HCT116 (cell line): ENCODE measurements around the gene NLGN2. TPM values are rescaled to one million over a fixed set of nuclear protein-coding genes. Genes with fewer than 3 reads are reported as not detected.

Source experiments
- ATAC-seq: fragments of 200-7000 bp; cut with Tn5 transposase; 2 replicates; pipeline ENCODE4 v1.9.1; 2020; ENCODE audit warnings: mild to moderate bottlenecking, moderate library complexity
- BruUV-seq: library from RNA; stranded (reverse); fragments of 400-500 nt; replicated peaks from 2 replicates; lab custom pipeline; 2021; lab: Mats Ljungman, UMichigan
- CTCF ChIA-PET: fragments of 300-600 bp; sonication (Branson Sonifier 250); formaldehyde crosslinking; loops from one replicate; lab custom pipeline; 2021; ENCODE audit warnings: antibody characterized with exemption; lab: Charles Lee
- POLR2A ChIA-PET: fragments of 300-600, 350-600 bp; sonication (Branson Sonifier 250); formaldehyde crosslinking; loops from one replicate; lab custom pipeline; 2021; ENCODE audit warnings: antibody characterized with exemption; lab: Charles Lee
- RAD21 ChIA-PET, 2 experiments: fragments of 300-600 bp; sonication (Branson Sonifier 250); formaldehyde crosslinking; loops; one replicate each; lab custom pipeline; 2023; ENCODE audit warnings: low total read pairs in 2 of 2; ENCODE audit not compliant: uncharacterized antibody in 2 of 2, unreplicated experiment in 2 of 2, low non-redundant PET in 1 of 2; lab: Charles Lee
- DNase-seq: peaks from one replicate; pipeline ENCODE4 v3.0.0-alpha.2; 2010; ENCODE audit warnings: low read depth, low spot score
- H2AFZ ChIP-seq: fragments of 200-600 bp; shearing (Covaris generic), sonication (generic); 2 replicates; pipeline ENCODE4 v1.6.1; 2017; ENCODE audit warnings: low read depth, mixed run types, mixed read lengths, antibody characterized with exemption, low read length; ENCODE audit not compliant: poor library complexity, severe bottlenecking
- H3K27ac ChIP-seq: 2 replicates; pipeline ENCODE4 v1.5.1; 2012; ENCODE audit warnings: low read depth, low read length
- H3K27me3 ChIP-seq: fragments of 200-600 bp; sonication (generic); 2 replicates; pipeline ENCODE4 v1.6.1; 2016; ENCODE audit warnings: mixed run types, low read length, mixed read lengths; ENCODE audit not compliant: insufficient read depth
- H3K36me3 ChIP-seq, 2 experiments: fragments of 200-500 bp in 1 of 2; fragments of 200-600 bp in 1 of 2; sonication (Bioruptor generic) in 1 of 2; sonication (generic) in 1 of 2; 2 replicates each; pipeline versions ENCODE4 v1.5.1 to v1.6.1; 2014 to 2016; ENCODE audit warnings: low read length in 2 of 2, inconsistent platforms in 1 of 2, mixed read lengths in 1 of 2, mixed run types in 1 of 2; ENCODE audit not compliant: insufficient read depth in 2 of 2, control insufficient read depth in 1 of 2
- H3K4me1 ChIP-seq, 2 experiments: fragments of 200-600 bp in 1 of 2; sonication (generic) in 1 of 2; 2 replicates each; pipeline versions ENCODE4 v1.5.1 to v1.6.1; 2012 to 2017; ENCODE audit warnings: low read length in 2 of 2, inconsistent platforms in 1 of 2, mild to moderate bottlenecking in 1 of 2, mixed read lengths in 1 of 2, mixed run types in 1 of 2, moderate library complexity in 1 of 2; ENCODE audit not compliant: insufficient read depth in 2 of 2, control insufficient read depth in 1 of 2
- H3K4me2 ChIP-seq: fragments of 200-600 bp; sonication (generic); 2 replicates; pipeline ENCODE4 v1.6.1; 2017; ENCODE audit warnings: mixed run types, low read length, mixed read lengths
- H3K4me3 ChIP-seq, 2 experiments: fragments of 200-600 bp in 1 of 2; sonication (generic) in 1 of 2; replicated peaks in 1 of 2; 2 replicates each; pipeline ENCODE4 v1.5.1; 2011 to 2016; ENCODE audit warnings: low read length in 2 of 2, control low read depth in 1 of 2, low read depth in 1 of 2, mild to moderate bottlenecking in 1 of 2, mixed read lengths in 1 of 2, mixed run types in 1 of 2
- H3K79me2 ChIP-seq: fragments of 200-600 bp; sonication (generic); 2 replicates; pipeline ENCODE4 v1.6.1; 2017; ENCODE audit warnings: mild to moderate bottlenecking, mixed run types, low read length, moderate library complexity, mixed read lengths; ENCODE audit not compliant: insufficient read depth
- H3K9ac ChIP-seq: fragments of 200-600 bp; sonication (generic); 2 replicates; pipeline ENCODE4 v1.6.1; 2016; ENCODE audit warnings: low read length, mixed read lengths
- H3K9me2 ChIP-seq: fragments of 200-600 bp; sonication (generic), shearing (Covaris generic); 2 replicates; pipeline ENCODE4 v1.6.1; 2017; ENCODE audit warnings: mixed run types, mild to moderate bottlenecking, moderate library complexity; ENCODE audit not compliant: insufficient read depth
- H3K9me3 ChIP-seq, 2 experiments: fragments of 200-500 bp in 1 of 2; fragments of 200-600 bp in 1 of 2; sonication (Bioruptor generic) in 1 of 2; sonication (generic) in 1 of 2; 2 replicates each; pipeline ENCODE4 v1.6.1; 2014 to 2017; ENCODE audit warnings: low read length in 2 of 2, mixed read lengths in 2 of 2, inconsistent platforms in 1 of 2, low read depth in 1 of 2, mild to moderate bottlenecking in 1 of 2, mixed run types in 1 of 2, moderate library complexity in 1 of 2; ENCODE audit not compliant: control insufficient read depth in 1 of 2, insufficient read depth in 1 of 2
- H4K20me1 ChIP-seq: fragments of 200-600 bp; sonication (generic), shearing (Covaris generic); 2 replicates; pipeline ENCODE4 v1.6.1; 2017; ENCODE audit warnings: mixed run types, mild to moderate bottlenecking, moderate library complexity; ENCODE audit not compliant: insufficient read depth
- CEBPB ChIP-seq: IDR thresholded peaks from 2 replicates; pipeline ENCODE4 v1.6.1; 2012; ENCODE audit warnings: low read depth
- EGR1 ChIP-seq: IDR thresholded peaks from 2 replicates; pipeline ENCODE4 v1.6.1; 2012; ENCODE audit warnings: low read depth
- ELF1 ChIP-seq: IDR thresholded peaks from 2 replicates; pipeline ENCODE4 v1.6.1; 2012; ENCODE audit warnings: low read depth, borderline replicate concordance
- EZH2phosphoT487 ChIP-seq: fragments of 200-600 bp; IDR thresholded peaks from 2 replicates; pipeline ENCODE4 v1.6.1; 2018; ENCODE audit warnings: antibody characterized with exemption, borderline replicate concordance
- FOSL1 ChIP-seq: IDR thresholded peaks from 2 replicates; pipeline ENCODE4 v1.6.1; 2012; ENCODE audit warnings: low read depth
- JUND ChIP-seq: IDR thresholded peaks from 2 replicates; pipeline ENCODE4 v1.6.1; 2012
- POLR2A ChIP-seq: IDR thresholded peaks from 2 replicates; pipeline ENCODE4 v1.7.0; 2011; ENCODE audit warnings: borderline replicate concordance; ENCODE audit not compliant: insufficient read depth, insufficient read length; ENCODE audit errors: extremely low read depth
- POLR2AphosphoS5 ChIP-seq: IDR thresholded peaks from 2 replicates; pipeline ENCODE4 v1.6.1; 2011; ENCODE audit warnings: mild to moderate bottlenecking, low read depth, low read length, moderate library complexity
- RAD21 ChIP-seq: IDR thresholded peaks from 2 replicates; pipeline ENCODE4 v1.6.1; 2012; ENCODE audit warnings: low read depth, mild to moderate bottlenecking
- SP1 ChIP-seq: IDR thresholded peaks from 2 replicates; pipeline ENCODE4 v1.6.1; 2012; ENCODE audit warnings: low read depth
- SRF ChIP-seq: IDR thresholded peaks from 2 replicates; pipeline ENCODE4 v1.6.1; 2012; ENCODE audit warnings: low read depth
- TCF7L2 ChIP-seq: IDR thresholded peaks from 2 replicates; pipeline ENCODE4 v1.7.0; 2011; ENCODE audit warnings: borderline replicate concordance, inconsistent platforms; ENCODE audit not compliant: insufficient read depth, insufficient read length; ENCODE audit errors: extremely low read depth
- YY1 ChIP-seq: IDR thresholded peaks from 2 replicates; pipeline ENCODE4 v1.6.1; 2011; ENCODE audit warnings: low read length, low read depth, moderate library complexity, mild to moderate bottlenecking; ENCODE audit not compliant: insufficient replicate concordance; ENCODE audit errors: extremely low read depth
- ZFX ChIP-seq: fragments of 450-650 bp; IDR thresholded peaks from 2 replicates; pipeline ENCODE4 v1.6.1; 2017
- ZNF274 ChIP-seq: fragments of 200-500 bp; sonication (Bioruptor generic); IDR thresholded peaks from 2 replicates; pipeline ENCODE4 v1.6.1; 2014; ENCODE audit warnings: mild to moderate bottlenecking, low read depth, low read length, inconsistent platforms
- intact Hi-C: fragments of 100-400 bp; cut with micrococcal nuclease; formaldehyde crosslinking; loops from 2 replicates; pipeline ENCODE4 v1.10.0; 2022
- total RNA-seq: library from RNA; stranded (reverse); gene quantifications from one replicate; pipeline ENCODE4 v1.2.1, GENCODE V29; 2021; ENCODE audit not compliant: unreplicated experiment
- TF ChIP-seq, protein P1 (sequence below): IDR thresholded peaks from 2 replicates; pipeline ENCODE4 v1.6.1; 2012
- TF ChIP-seq, protein P2 (sequence below): IDR thresholded peaks from 2 replicates; pipeline ENCODE4 v1.6.1; 2011; ENCODE audit warnings: mild to moderate bottlenecking, low read length, moderate library complexity; ENCODE audit not compliant: insufficient replicate concordance; ENCODE audit errors: extremely low read depth
- TF ChIP-seq, protein P3 (sequence below): IDR thresholded peaks from 2 replicates; pipeline ENCODE4 v1.6.1; 2012

Gene NLGN2
- total RNA-seq, 1 experiment from 2014 or later = 60.5 TPM

DNA sequence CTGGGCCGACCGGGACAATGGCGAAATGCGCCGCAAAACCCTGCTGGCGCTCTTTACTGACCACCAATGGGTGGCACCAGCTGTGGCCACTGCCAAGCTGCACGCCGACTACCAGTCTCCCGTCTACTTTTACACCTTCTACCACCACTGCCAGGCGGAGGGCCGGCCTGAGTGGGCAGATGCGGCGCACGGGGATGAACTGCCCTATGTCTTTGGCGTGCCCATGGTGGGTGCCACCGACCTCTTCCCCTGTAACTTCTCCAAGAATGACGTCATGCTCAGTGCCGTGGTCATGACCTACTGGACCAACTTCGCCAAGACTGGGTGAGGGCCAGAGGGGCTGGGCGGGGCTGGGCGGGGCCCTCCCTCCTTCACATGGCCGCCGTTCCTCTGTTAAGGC lies 8.1 kb downstream of the NLGN2 start:
- intact Hi-C loops = no loop called here
- no peak overlapping the region for H3K9ac ChIP-seq
- POLR2A ChIA-PET = no interaction called here
- no peaks in the 10 kb centered on the region for H4K20me1 ChIP-seq
- peaks cover 0 to 3% of the 10 kb centered on the region in 2 experiments; a peak in 1 of 4 replicates for H3K4me1 ChIP-seq
- no peak for DNase-seq
- peaks cover 0 to 3% of the 10 kb centered on the region in 2 experiments; a peak in 1 of 4 replicates for H3K36me3 ChIP-seq
- CTCF ChIA-PET = no interaction called here
- H3K9me2 ChIP-seq = no peaks in the 10 kb centered on the region
- ATAC-seq = no peak
- no peak overlapping the region for H3K4me2 ChIP-seq
- BruUV-seq = no TSS peak
- H2AFZ ChIP-seq = no peak overlapping the region
- RAD21 ChIA-PET = no interaction called here
- TF ChIP-seq ZFX = no peak
- no peak for TF ChIP-seq CEBPB
- TF ChIP-seq, protein P1, sequence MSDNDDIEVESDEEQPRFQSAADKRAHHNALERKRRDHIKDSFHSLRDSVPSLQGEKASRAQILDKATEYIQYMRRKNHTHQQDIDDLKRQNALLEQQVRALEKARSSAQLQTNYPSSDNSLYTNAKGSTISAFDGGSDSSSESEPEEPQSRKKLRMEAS = no peak
- no peak for TF ChIP-seq JUND
- TF ChIP-seq EZH2phosphoT487 = no peak
- no peak for TF ChIP-seq TCF7L2
- TF ChIP-seq, protein P2, sequence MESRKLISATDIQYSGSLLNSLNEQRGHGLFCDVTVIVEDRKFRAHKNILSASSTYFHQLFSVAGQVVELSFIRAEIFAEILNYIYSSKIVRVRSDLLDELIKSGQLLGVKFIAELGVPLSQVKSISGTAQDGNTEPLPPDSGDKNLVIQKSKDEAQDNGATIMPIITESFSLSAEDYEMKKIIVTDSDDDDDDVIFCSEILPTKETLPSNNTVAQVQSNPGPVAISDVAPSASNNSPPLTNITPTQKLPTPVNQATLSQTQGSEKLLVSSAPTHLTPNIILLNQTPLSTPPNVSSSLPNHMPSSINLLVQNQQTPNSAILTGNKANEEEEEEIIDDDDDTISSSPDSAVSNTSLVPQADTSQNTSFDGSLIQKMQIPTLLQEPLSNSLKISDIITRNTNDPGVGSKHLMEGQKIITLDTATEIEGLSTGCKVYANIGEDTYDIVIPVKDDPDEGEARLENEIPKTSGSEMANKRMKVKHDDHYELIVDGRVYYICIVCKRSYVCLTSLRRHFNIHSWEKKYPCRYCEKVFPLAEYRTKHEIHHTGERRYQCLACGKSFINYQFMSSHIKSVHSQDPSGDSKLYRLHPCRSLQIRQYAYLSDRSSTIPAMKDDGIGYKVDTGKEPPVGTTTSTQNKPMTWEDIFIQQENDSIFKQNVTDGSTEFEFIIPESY = no peak
- TF ChIP-seq FOSL1 = no peak
- H3K79me2 ChIP-seq = no peaks in the 10 kb centered on the region
- H3K27me3 ChIP-seq = no peaks in the 10 kb centered on the region
- no peak overlapping the region for H3K27ac ChIP-seq
- no peaks in the 10 kb centered on the region for H3K9me3 ChIP-seq
- no peak overlapping the region for H3K4me3 ChIP-seq

DNA sequence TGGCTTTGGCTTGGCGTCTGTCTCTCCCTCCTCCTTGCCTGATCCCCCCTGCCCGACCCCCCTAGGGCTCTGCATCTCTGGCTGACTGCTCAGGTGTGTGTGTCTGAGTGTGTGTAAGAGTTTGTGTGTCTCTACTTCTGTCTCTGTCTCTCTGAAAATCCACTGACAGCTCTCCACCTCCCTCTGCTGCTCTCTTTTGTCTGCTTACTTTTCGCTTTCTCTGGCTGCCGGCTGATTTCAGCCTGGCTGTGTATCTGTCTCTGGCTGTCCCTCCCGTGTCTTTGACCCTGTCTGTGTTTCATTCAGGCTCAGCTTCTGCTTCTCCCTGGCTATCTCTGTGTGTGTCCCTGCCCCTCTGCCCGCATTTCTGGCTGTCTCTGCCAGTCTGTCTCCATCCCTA lies 8.7 kb downstream of the NLGN2 start:
- H2AFZ ChIP-seq = no peak overlapping the region
- H4K20me1 ChIP-seq = no peaks in the 10 kb centered on the region
- CTCF ChIA-PET = no interaction called here
- ATAC-seq (no peak), DNase-seq (no peak)
- no peak overlapping the region for H3K4me2 ChIP-seq
- BruUV-seq = no TSS peak
- H3K4me1 ChIP-seq = peaks cover 0 to 3% of the 10 kb centered on the region in 2 experiments; a peak in 1 of 4 replicates
- POLR2A ChIA-PET = no interaction called here
- H3K36me3 ChIP-seq = peaks cover 0 to 3% of the 10 kb centered on the region in 2 experiments; a peak in 1 of 4 replicates
- no peak overlapping the region for H3K9ac ChIP-seq
- intact Hi-C loops = no loop called here
- RAD21 ChIA-PET = no interaction called here
- no peaks in the 10 kb centered on the region for H3K27me3 ChIP-seq
- H3K27ac ChIP-seq = no peak overlapping the region
- H3K9me3 ChIP-seq = no peaks in the 10 kb centered on the region
- H3K9me2 ChIP-seq = no peaks in the 10 kb centered on the region
- H3K79me2 ChIP-seq = no peaks in the 10 kb centered on the region
- H3K4me3 ChIP-seq = no peak overlapping the region
- TF ChIP-seq SRF (no peak), TCF7L2 (no peak), YY1 (no peak), EGR1 (no peak), ELF1 (no peak), ZNF274 (no peak), SP1 (no peak), CEBPB (no peak), RAD21 (no peak; the same call in 1 of the 2 replicates), POLR2A (no peak), POLR2AphosphoS5 (no peak), EZH2phosphoT487 (no peak)
- TF ChIP-seq, protein P3, sequence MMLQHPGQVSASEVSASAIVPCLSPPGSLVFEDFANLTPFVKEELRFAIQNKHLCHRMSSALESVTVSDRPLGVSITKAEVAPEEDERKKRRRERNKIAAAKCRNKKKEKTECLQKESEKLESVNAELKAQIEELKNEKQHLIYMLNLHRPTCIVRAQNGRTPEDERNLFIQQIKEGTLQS = no peak
- TF ChIP-seq, protein P1 = no peak
